ENCODE data around the gene PLCB3. TPM values are rescaled to one million over a fixed set of nuclear protein-coding genes. Genes with fewer than 3 reads are reported as not detected.

PLCB3 gene
- total RNA-seq, result 55.2 and 56.8 TPM in 2 replicates

GRCh38 chr11:64251016-64251752, at the start of gene PLCB3:
Gene PLCB3 (plus strand): TSS chr11:64251530. CDS start chr11:64251650, 120 bp downstream.

GRCh38 chr11:64206457-64207255, 44.7 kb upstream of the PLCB3 start, which contains the start of gene FERMT3:
Gene FERMT3 (plus strand): TSS chr11:64206721. CDS start chr11:64207365, 644 bp downstream.

GRCh38 chr11:64225608-64226506, 25.5 kb upstream of the PLCB3 start, which contains the start of the genes NUDT22 and TRPT1:
Gene NUDT22 (plus strand): TSS chr11:64226274. CDS start chr11:64226653, 379 bp downstream.
Gene TRPT1 (minus strand): TSS chr11:64226186. CDS start chr11:64225860, 326 bp downstream.

GRCh38 chr11:64230171-64230984, 21.0 kb upstream of the PLCB3 start, which contains the start of gene DNAJC4:
Gene DNAJC4 (plus strand): TSS chr11:64230548. CDS start chr11:64230855, 307 bp downstream.

GRCh38 chr11:64233913-64234586, 17.3 kb upstream of the PLCB3 start, which contains the start of gene VEGFB:
Gene VEGFB (plus strand): TSS chr11:64234584. CDS start chr11:64234834, 250 bp downstream.

GRCh38 chr11:64240435-64241240, 10.7 kb upstream of the PLCB3 start, which contains the start of gene FKBP2:
Gene FKBP2 (plus strand): TSS chr11:64241095. CDS start chr11:64242388, 1,293 bp downstream.

GRCh38 chr11:64246871-64247728, 4.2 kb upstream of the PLCB3 start, which contains the start of gene PPP1R14B:
Gene PPP1R14B (minus strand): TSS chr11:64246943. CDS start chr11:64246673, 270 bp downstream.

GRCh38 chr11:64284048-64284961, 33.0 kb downstream of the PLCB3 start, which contains the start of gene BAD:
Gene BAD (minus strand): TSS chr11:64284665. CDS start chr11:64284368, 297 bp downstream.

GRCh38 chr11:64284962-64285884, 33.9 kb downstream of the PLCB3 start, which contains the start of gene GPR137:
Gene GPR137 (plus strand): TSS chr11:64285848. CDS start chr11:64286525, 677 bp downstream.

GRCh38 chr11:64291262-64291751, 40.0 kb downstream of the PLCB3 start, which contains the start of gene KCNK4:
Gene KCNK4 (plus strand): TSS chr11:64291302. CDS start chr11:64293019, 1,717 bp downstream.

GRCh38 chr11:64299847-64300648, 48.7 kb downstream of the PLCB3 start, which contains the start of gene CATSPERZ:
Gene CATSPERZ (plus strand): TSS chr11:64300358. CDS start chr11:64300411, 53 bp downstream.

GRCh38 chr11:64305075-64305690, 53.9 kb downstream of the PLCB3 start, which contains the start of gene ESRRA:
Gene ESRRA (plus strand): TSS chr11:64305524. CDS start chr11:64307180, 1,656 bp downstream.

GRCh38 chr11:64317325-64317960, 66.1 kb downstream of the PLCB3 start, which contains the start of gene TRMT112:
Gene TRMT112 (minus strand): TSS chr11:64317559. CDS start chr11:64317526, 33 bp downstream.

All from uterine smooth muscle cell (primary cell).